Fibroblast of villous mesenchyme (primary cell): ENCODE results near the gene MRFAP1. TPM values are rescaled to one million over a fixed set of nuclear protein-coding genes. Genes with fewer than 3 reads are reported as not detected.

ENCODE experiments used
- DNase-seq: peaks from one replicate; pipeline ENCODE4 v3.0.0-alpha.2; 2010; ENCODE audit warnings: low read depth
- H3K4me3 ChIP-seq: 2 replicates; pipeline ENCODE4 v1.5.1; 2011; ENCODE audit warnings: low read depth, mild to moderate bottlenecking, low read length
- CTCF ChIP-seq: IDR thresholded peaks from 2 replicates; pipeline ENCODE4 v1.5.1; 2012; ENCODE audit warnings: low read depth, mild to moderate bottlenecking, low read length; ENCODE audit not compliant: insufficient read depth
- total RNA-seq: library from RNA; depleted of rRNA; stranded (reverse); fragments of >200 nt; gene quantifications from 2 replicates; pipeline ENCODE4 v1.2.3, GENCODE V29; 2012

The MRFAP1 gene
- total RNA-seq, 1 donor, result 127 TPM

- H3K4me3 ChIP-seq, result no peak overlapping the region
- no peak for DNase-seq
- TF ChIP-seq CTCF, result no peak
Observed at GRCh38 chr4:6595897-6596537, 44.5 kb upstream of the MRFAP1 start.

GRCh38 chr4:6596948-6597347 is 43.5 kb upstream of the MRFAP1 start:
- no peak for TF ChIP-seq CTCF
- no peak overlapping the region for H3K4me3 ChIP-seq
- no peak for DNase-seq

- TF ChIP-seq CTCF, result no peak
- H3K4me3 ChIP-seq, result no peak overlapping the region
- no peak for DNase-seq
Observed at GRCh38 chr4:6598127-6598526, 42.4 kb upstream of the MRFAP1 start.

- no peak for DNase-seq
- no peak overlapping the region for H3K4me3 ChIP-seq
- no peak for TF ChIP-seq CTCF
Observed at GRCh38 chr4:6598641-6599040, 41.8 kb upstream of the MRFAP1 start.

GRCh38 chr4:6601661-6602250 is 38.7 kb upstream of the MRFAP1 start:
- TF ChIP-seq CTCF, result no peak
- no peak overlapping the region for H3K4me3 ChIP-seq
- no peak for DNase-seq

- H3K4me3 ChIP-seq, result no peak overlapping the region
- TF ChIP-seq CTCF, result no peak
- DNase-seq, result no peak
Observed at GRCh38 chr4:6602289-6602688, 38.2 kb upstream of the MRFAP1 start.

GRCh38 chr4:6603128-6603527 is 37.4 kb upstream of the MRFAP1 start:
- no peak for TF ChIP-seq CTCF
- no peak overlapping the region for H3K4me3 ChIP-seq
- no peak for DNase-seq
